IPS-NIHi7 (cell line): ENCODE data around the gene FBXL13.
"Not testable (repeated sequence)": the region's sequence is repeated elsewhere in the genome, so short reads cannot be mapped to it uniquely, and the experiment has no call there.

ENCODE experiments used
- DNase-seq: peaks from one replicate; pipeline ENCODE4 v3.0.0; 2012; ENCODE audit warnings: mixed read lengths; ENCODE audit errors: extremely low spot score

Gene FBXL13

GRCh38 chr7:102859084-102859798, 215.4 kb downstream of the FBXL13 start:
- DNase-seq: no peak

GRCh38 chr7:102856036-102856435, 218.6 kb downstream of the FBXL13 start:
- DNase-seq: no peak

GRCh38 chr7:102849538-102849937, 225.1 kb downstream of the FBXL13 start:
- DNase-seq: no peak

GRCh38 chr7:102849079-102849478, 225.5 kb downstream of the FBXL13 start:
- no peak for DNase-seq

GRCh38 chr7:102845346-102845745, 229.2 kb downstream of the FBXL13 start:
- no peak for DNase-seq

- no peak for DNase-seq
Measured at GRCh38 chr7:102843850-102844249, 230.7 kb downstream of the FBXL13 start.

- no peak for DNase-seq
Measured at GRCh38 chr7:102842284-102842683, 232.3 kb downstream of the FBXL13 start.

- no peak for DNase-seq
Measured at GRCh38 chr7:102841290-102841689, 233.3 kb downstream of the FBXL13 start.

- no peak for DNase-seq
Measured at GRCh38 chr7:102840404-102840803, 234.2 kb downstream of the FBXL13 start.

GRCh38 chr7:102838572-102839101, 236.0 kb downstream of the FBXL13 start:
- DNase-seq: not testable (repeated sequence)

- no peak for DNase-seq
Measured at GRCh38 chr7:102837802-102838201, 236.8 kb downstream of the FBXL13 start.

- DNase-seq: no peak
Measured at GRCh38 chr7:102836977-102837376, 237.6 kb downstream of the FBXL13 start.

GRCh38 chr7:102836191-102836919, 238.2 kb downstream of the FBXL13 start:
- no peak for DNase-seq

GRCh38 chr7:102834999-102835398, 239.6 kb downstream of the FBXL13 start:
- no peak for DNase-seq

GRCh38 chr7:102834466-102834865, 240.1 kb downstream of the FBXL13 start:
- no peak for DNase-seq

- DNase-seq: no peak
Measured at GRCh38 chr7:102833343-102833742, 241.3 kb downstream of the FBXL13 start.

- DNase-seq: no peak
Measured at GRCh38 chr7:102832674-102833073, 241.9 kb downstream of the FBXL13 start.

GRCh38 chr7:102830197-102830596, 244.4 kb downstream of the FBXL13 start:
- DNase-seq: no peak

- DNase-seq: no peak
Measured at GRCh38 chr7:102829075-102829474, 245.5 kb downstream of the FBXL13 start.

GRCh38 chr7:102828286-102828685, 246.3 kb downstream of the FBXL13 start:
- no peak for DNase-seq

- DNase-seq: no peak
Measured at GRCh38 chr7:102823390-102824119, 251.0 kb downstream of the FBXL13 start.

GRCh38 chr7:102821994-102822747, 252.4 kb downstream of the FBXL13 start:
- DNase-seq: no peak
